HG03135 (cell line): ENCODE measurements around the gene FOXC1.

Experiments
- ATAC-seq: cut with Tn5 transposase; IDR thresholded peaks from one replicate; pipeline ENCODE4 v1.9.1; 2021; ENCODE audit warnings: mild to moderate bottlenecking, moderate library complexity; ENCODE audit not compliant: unreplicated experiment

The FOXC1 gene

DNA sequence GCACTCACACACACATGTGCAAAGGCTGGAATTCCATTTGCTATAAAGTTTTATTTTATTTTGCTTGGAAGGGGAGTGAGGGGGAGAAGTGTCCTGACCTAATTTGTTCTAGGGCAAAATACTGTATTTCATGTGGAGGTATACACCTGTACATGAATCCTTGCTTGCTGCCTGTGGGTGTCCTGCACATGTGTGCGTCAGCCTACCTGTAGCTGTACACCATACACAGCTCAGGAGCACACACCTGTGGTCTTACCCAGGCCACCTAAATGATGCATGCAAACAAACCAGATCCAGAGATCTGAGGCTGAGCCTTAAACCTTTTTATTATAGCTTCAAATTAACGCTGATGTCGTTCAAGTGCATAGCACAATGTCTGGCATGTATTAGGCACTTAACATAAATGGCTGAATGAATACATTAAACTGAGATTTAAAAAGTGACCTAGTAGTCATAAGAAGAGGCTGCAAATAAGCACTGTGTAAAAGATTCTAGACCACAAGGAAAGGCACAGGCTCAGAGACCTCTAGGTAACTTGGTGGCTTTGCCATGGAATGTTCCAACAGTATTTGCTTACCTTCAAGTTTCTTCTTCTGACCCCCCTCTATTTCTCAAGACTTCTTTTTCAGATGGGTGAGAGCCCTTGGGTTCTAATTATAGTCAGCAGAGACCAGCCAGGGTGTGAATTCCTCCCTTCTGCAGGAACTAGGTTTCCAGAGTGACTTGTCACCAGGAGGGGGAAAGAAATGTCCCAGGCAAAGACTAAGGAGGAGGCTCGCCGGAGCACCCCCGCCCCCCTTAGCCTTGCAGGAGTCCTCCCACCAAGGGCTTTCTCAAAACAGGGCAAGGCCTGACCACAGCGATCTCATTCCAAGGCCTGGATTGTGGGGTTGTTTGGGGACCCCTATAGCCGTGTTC, 13.4 kb downstream of the FOXC1 start:
- ATAC-seq, result no peak

GRCh38 chr6:1623769-1624057, 14.0 kb downstream of the FOXC1 start:
- ATAC-seq, result no peak

DNA sequence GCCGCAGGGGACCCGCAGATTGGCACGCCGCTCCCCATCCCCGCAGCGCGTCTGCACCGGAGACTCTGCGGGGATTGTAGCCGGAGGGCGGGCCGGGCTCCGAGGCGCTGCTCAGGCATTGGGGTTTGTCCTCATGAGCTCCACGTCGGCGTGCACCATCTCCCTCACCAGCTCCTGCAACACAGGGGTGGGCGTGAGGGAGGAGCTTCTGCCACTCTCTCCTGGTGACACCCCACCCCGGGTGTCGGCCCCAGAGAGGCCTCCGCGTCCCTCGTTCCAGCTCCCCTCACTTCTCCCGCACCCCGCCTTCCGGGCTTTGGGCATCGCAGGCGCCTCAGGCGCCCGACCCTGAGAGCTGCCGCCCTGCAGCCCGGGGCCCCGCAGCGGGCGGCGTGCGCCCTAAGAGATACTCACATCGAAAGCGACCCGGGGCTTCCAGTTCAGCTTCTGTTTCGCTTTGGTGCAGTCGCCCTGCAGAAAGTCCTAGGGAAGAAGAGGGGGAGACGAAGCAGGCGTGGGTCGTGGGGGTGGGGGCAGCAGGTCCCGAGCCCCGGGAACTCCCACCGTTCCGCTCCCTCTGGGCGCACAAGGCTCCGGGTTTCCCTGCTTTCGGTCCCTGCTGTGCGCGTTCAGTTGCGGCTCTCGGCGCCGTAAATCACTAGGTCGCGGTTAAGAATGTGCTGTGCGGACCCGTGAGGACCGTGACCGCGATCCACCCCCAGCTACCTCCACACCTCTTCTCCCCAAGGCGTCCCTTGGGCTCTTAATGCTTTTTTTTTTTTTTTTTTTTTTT, 14.5 kb downstream of the FOXC1 start:
- ATAC-seq, result no peak

DNA sequence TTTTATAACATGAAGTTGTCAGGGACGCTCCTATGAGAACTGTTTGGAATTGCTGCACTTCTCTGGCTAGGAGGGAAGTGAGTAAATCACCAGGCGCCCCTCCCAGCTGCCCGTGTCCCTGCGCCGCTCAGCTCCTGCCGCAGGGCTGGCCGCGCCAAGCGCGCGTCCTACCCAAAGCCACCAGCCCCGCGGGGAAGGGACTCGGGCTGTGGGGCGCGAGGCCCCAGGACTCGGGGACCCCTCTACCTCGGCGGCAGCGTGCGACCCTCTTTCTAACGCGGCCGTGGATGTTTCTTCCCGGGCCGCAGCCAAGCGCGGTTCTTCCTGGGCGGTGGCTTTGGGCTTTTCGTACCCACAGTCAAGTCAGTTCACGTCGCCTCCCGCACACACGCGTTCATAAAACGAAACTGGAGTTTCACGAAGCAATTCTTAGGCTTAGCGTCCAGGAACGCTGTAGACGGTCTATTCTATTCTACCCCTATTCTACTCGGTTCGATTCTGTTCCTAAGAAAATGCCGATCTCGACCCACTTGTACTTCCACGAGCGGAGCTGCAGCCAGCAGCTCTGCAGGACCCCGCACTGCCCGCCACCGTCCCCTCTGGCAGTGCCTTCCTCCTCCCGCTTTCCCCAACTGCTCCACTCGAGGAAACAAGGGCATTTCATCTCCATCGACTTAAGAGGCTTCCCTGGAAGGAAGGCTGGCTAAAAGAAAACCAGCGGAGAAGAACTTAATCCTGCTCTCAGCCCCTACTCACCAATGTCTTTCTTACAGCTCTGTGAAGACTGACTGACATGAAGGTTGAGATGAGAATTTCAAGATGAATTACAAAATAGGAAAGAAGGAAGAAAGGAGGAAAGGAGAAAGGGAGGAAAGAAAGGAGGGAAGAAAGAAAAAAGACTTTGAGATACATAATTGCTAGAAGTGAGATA, 15.4 kb downstream of the FOXC1 start:
- ATAC-seq, result no peak

DNA sequence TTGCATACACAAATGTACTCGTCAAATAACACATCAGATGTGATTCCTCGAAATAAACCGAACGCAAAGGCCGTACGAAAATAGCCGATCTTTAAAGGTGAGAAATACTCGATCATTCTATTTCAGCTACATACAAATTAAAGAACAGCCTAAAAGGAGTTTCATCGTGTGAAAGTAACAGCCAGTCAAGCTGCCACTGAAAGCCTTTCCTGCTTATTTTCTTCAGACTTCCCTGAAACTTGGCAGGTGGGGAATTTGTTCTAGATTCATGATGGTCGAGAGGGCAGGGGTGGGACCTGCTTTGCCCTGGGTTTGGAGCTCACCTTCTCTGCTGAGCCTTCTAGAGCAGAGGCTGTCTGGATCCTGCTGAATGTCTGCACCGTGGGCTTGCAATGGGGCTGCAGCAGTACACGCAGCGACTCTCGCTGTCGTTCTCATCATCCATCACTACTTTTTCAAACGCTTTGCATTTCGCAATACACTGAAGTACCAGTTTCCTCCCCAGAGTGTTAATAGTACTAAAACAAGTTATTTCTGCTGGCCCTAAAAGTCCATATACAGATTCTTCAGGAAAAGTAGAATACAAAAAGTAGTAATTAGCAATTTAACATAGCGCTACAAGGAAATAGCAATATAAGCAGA, 16.2 kb downstream of the FOXC1 start:
- no peak for ATAC-seq

GRCh38 chr6:1626481-1626880, 16.8 kb downstream of the FOXC1 start:
- ATAC-seq, result no peak

- no peak for ATAC-seq
These were observed 18.3 kb downstream of the FOXC1 start for GRCh38 chr6:1627827-1628560.

DNA sequence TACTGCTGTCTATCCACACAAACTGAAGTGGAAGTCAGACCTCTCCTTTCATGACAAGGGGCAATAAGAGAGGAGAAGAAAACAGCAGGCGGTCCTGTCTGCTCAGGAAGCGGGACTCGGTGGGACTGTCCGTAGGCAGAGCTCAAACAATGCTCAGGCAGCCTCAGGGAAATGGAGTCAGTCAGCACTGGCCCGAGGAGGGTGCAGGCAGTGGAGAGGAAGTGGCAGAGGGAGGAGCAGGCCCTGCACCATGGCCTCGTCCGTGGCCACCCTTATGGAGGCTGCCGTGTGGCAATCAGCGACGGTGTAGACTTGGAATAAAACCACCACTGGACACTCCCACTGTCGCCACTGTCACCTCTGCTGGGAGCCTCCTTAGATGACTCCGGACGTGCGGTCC, 19.6 kb downstream of the FOXC1 start:
- no peak for ATAC-seq

DNA sequence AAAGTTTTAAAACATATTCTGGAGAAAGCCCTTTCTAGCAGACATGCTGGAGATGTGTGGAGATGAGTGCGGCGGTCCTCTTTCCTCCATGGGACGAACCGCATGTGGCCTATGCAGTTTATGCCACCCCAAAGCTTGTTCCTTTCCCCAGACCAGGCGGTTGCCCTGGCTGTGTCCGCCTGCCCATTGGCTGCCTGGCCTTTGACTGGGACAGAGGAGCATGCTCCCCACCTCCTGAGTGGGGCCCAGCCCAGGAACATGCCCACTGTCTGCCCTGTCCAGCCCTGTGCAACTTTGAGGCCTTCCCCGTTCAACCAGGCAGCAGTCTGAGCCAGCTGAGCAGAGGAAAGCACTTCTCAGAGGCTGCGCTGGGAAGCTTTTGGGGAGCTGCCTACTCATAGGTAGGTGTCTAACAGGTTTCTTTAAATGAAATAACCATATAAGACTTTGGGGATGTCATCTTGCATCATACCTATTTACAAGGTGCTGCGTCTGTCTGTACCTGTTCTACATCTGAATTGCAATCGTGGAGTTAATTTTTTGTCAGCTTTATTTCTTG, 20.6 kb downstream of the FOXC1 start:
- ATAC-seq, result no peak

DNA sequence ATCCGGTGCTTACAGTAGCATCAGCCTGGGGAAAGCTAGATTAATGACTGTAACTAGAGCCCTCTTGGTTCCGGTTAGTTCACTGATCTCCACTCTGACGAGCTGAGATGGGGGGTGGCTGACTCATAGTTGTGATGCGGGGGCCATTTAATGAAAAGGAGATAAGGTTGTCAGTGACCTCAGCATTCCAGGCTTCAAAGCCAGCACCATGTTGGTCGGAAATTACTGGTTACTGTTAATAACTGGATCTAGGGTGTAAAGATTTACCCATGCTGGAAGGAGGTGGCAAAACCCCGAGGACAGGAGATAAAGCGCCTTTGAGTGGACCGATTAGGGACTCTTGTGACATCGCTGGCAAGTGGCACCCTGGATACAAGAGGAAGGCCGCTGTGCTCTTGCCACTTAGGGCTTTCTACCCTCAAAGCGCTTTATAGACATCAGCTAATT, 21.1 kb downstream of the FOXC1 start:
- no peak for ATAC-seq

- no peak for ATAC-seq
These were observed 21.5 kb downstream of the FOXC1 start for GRCh38 chr6:1631251-1631650.

GRCh38 chr6:1633366-1634021, 23.8 kb downstream of the FOXC1 start:
- ATAC-seq, result no peak

DNA sequence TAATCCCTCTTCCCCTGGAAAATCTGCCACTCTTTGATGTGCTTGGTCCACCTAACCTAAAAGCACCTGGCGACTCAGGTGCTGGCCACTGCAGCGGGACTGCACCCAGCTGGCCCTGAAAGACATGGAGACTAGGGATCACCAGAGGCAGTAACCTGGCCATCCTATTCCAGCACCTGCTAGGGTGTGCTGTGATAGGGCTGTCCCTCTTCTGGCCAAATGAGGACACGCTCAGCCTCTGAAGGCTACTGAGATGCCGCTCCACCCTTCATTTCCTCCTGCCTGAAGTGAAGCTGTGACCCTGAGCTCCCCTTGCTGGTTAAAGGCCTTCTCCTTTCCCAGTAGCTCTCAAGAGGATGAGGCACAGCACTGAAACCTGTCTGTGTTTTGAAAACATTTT, 24.4 kb downstream of the FOXC1 start:
- no peak for ATAC-seq

DNA sequence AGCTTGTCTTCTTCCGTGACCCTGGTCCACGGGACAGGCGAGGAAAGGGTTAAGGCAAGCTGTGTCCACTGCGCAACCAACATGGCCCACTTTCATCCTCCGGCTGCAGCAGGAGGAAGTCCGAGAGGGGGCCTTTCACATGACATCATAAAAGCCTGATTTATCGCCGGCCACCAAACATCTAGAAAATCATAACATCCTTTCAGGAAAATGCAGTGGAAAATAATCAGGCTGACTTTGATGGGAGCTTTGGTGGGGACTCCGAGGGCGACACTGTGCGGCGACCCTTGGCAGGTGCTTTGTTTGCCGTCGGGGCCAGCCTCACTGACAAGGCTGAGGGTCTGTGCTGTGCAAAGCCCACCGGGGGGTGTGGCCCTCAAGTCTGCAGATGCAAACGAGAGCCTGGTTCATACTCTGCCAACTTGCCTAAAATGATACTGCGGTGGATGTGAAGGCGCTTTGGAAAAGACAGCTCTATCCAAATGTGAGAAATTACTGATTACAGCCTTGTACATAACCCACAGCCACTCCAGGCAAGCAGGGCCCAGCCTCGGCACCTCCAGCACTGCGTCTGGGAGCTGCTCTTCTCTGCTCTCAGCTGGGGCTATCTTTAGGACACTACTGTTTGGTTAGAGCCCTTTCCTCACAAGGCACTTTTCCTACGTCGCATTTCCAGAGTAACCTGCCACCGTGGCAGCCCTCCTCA, 25.7 kb downstream of the FOXC1 start:
- ATAC-seq, result no peak

GRCh38 chr6:1636272-1636825, 26.6 kb downstream of the FOXC1 start:
- ATAC-seq, result no peak

GRCh38 chr6:1636971-1637871, 27.5 kb downstream of the FOXC1 start:
- no peak for ATAC-seq

GRCh38 chr6:1639430-1639829, 29.7 kb downstream of the FOXC1 start:
- ATAC-seq, result no peak
